Activated CD4-positive, alpha-beta T cell treated with anti-CD3 and anti-CD28 coated beads, Interleukin-2, Interleukin-4, amounts not matched to agents 100 ng/mL and 50 ng/mL, durations not matched to agents 16 hours and 8 hours (primary cell): ENCODE data around the gene TECRL.

Source experiments
- DNase-seq: peaks from one replicate; pipeline ENCODE4 v3.0.0-alpha.2; 2020; ENCODE audit warnings: low spot score

The TECRL gene, protein sequence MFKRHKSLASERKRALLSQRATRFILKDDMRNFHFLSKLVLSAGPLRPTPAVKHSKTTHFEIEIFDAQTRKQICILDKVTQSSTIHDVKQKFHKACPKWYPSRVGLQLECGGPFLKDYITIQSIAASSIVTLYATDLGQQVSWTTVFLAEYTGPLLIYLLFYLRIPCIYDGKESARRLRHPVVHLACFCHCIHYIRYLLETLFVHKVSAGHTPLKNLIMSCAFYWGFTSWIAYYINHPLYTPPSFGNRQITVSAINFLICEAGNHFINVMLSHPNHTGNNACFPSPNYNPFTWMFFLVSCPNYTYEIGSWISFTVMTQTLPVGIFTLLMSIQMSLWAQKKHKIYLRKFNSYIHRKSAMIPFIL

DNA sequence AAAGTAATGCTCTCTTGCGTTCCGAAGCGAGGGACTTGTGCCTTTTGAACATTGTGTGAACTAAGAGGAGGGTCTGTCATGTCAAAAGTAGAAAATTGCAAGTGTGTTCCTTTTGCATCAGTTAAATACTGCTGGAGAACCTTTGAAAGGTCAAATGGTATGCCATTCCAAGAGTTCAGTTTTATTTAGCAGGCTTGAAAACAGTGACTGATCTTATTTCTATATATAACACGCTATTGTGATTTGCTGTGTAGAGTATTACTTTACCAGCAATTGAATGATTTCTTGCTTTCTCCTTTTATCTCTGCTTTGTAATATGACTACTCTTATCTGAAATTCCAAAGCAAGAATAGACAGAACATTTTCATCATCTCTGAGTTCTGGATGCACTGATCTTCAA is at the start of gene TECRL:
Gene TECRL (minus strand): TSS at position 151 of the 400 bp plus-strand sequence. CDS start 99 bp downstream, at position 52.
- no peak for DNase-seq

DNA sequence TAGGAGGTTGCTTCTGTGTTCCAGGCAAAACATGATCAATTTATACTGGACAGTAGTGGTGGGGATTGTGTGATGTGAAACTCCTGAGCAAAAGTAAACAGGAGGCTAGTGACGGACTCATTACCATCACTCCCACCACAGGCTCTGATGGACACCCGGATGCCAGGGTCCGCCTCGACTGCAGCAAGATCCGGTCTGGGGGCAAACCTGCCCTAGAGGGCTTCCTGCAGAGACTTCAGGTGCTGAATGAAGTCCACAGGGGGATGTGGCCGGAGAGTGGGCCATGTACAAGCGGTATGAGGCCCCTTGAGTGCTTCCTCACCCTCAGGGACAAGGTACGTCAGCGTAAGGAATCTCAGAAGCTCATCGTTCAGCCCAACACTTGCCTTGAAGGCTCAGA is 23.4 kb upstream of the TECRL start:
- DNase-seq = no peak

DNA sequence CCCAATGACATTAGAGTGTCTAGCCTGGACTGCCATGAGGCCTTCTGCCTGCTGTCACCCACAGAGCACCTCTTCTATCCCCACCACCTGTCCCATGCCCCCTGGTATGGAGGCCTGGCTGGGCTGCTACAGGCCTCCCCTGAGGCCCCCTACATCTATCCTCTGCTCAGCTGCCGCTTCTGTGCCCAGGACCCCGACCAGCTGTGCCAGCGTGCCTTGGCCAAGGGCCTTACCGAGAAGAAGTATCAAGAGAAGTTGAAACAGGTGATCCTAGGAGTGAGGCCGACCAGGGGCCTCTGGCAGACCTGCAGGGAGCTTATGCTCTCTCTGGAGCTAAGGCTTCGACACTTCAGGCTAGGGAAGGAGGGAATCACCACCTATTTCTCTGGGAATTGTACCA is 21.7 kb upstream of the TECRL start:
- no peak for DNase-seq

DNA sequence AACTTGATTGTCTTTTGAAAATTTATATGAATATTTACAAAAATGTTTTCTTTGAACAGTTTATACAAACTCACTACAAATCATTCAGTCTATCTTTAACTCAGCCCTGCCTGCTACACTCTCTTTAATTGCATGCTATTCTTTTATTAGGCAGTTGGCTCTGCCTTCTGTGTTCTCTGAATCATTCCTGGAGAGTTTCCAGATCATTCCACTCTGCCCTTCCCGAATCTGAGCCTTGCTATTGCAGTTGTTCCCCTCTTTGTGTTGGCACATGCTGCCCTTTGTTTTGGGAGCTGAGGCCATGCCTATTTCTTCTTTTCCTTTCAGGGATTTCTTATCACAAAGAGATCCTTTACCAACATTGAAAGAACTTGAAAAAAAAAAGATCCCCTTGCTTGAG is 8.7 kb upstream of the TECRL start:
- DNase-seq = no peak

DNA sequence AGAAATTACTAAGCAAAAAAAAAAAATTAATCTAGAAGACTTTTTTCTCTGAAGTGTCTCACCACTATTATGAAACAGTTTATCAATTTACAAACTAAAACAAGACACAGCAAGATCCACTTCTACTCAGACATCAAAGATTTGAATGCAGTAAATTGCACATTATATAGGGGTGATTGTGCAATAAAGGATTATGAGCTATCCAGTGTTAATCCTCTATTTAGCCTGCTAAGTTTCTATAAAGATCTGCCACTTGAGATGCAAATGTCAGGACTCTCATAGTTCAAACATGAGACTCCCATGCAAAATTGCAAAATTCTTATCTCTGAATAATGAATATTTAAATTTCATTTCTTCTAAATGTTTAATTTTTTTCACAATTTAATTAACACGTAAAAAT is 2.2 kb downstream of the TECRL start:
- no peak for DNase-seq

DNA sequence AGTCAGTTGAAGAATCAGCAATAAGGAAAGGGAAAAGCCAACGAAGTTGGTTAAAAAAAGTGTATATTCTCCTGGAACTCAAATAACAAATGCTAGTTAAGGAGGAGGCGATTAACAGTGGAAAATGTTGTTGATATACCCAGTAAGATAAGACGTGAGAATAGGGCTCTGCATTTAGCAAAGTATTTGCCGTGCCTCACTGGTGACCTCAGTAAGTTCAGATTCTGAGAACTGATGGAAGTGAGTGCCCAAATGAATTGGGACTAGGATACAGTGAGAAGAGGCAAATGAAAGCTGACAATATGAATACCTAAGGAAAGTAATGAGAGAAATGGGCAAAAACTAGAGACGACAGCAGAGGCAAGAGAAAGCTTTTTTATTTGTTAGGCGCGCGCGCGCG is 3.5 kb downstream of the TECRL start:
- no peak for DNase-seq

DNA sequence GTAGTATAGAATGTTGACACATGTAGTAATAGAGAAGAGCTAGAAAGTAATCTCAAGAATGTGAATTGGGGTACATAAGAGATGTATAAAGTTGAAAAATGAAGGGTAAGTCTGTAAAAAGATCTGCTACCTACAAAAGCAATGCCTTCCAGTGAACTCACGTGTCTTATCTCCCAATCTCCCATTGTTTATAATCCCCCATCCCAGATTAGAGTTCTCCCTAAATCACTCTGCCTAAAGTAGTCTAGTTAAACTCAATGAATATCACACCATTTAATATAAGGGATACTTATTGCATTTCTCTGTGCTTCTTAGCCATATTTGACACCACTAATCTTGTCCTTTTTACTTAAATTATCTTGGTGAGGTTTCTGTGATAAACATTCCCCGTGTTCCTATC is 6.6 kb downstream of the TECRL start:
- no peak for DNase-seq

DNA sequence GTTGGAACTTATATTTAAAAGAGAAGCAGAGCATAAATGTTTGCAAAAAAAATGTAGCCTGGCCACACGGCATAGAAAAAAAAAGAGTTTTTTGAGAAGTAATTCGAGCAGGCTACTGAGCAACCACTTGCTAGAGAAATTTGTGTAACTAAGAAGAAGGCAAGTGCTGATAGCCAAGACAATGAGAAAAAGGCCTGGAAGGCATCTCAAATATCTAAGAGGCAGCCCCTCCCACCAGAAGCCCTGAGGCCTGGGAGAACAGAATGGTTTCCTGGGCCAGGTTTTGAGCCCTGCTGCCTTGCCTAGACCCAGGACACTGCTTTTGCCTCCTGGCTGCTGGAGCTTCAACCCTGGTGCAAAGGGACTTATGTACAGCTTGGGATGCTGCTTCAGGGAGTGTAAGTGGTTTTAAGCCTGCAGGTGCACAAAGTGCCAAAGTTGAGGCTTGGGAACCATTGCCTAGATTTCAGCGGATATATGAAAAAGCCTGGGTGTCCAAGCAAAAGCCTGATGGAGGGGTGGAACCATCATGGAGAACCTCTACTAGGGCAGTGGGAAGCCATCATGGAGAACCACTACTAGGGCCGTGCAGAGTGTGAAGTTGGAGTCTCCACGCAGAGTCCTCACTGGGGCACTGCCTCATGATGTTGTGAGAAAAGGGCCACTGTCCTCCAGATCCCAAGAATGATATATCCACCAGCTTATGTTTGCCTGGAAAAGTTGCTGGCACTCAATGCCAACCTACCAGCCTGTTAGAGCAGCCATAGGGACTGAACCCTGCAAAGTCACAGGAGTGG is 9.7 kb downstream of the TECRL start:
- DNase-seq = no peak

DNA sequence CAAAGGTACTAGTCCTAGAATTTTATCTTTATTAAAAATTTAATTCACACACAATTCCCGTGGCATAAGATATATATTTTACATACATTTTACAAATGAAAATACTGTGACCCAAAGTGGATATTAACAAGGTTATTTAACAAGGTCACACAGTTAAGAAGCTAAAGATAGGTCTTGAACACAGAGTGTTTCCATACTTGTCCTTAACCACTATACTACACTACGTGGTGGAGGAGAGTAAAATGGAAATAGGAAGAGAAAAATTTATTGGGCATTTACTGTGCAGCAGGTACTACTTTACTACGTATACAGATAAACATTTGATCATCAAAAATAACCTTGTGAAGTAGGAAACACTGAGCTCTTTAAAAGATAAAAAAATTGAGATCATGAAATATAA is 14.8 kb downstream of the TECRL start:
- DNase-seq = no peak

DNA sequence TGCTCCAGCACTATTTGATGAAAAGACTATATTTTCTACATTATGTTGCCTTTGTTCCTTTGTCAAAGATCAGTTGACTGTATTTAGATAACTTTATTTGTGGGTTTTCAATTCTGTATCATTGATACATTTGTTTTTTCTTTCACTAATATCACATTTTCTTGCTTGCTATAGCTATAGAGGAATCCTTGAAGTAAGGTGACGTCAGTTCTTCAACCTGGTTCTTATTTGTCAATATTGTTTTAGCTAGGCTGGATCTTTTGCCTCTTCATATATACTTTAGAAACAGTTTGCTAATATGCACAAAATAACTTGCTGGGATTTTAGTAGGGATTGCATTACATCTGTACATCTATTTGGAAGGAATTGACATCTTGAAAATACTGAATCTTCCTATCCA is 21.0 kb downstream of the TECRL start:
- no peak for DNase-seq

DNA sequence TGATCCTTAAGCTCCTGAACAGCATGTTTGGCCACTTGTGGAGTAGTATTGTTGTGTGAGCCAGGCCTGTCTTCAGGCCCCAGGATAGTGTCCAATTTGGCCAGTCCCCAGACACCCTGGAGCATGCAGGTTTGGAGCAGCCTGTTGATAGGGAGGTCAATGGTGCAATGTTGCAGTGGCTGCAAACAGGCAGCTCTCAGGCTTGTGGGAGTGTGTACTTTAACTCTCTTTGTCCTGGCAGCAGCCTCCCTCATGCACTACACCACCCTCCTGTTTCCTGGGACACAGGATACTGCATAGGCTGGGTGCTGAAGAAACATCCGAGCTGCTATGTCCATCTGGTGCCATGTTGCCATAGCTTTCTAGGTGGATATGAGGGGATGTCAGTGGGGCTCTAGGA is 24.0 kb downstream of the TECRL start:
- no peak for DNase-seq

DNA sequence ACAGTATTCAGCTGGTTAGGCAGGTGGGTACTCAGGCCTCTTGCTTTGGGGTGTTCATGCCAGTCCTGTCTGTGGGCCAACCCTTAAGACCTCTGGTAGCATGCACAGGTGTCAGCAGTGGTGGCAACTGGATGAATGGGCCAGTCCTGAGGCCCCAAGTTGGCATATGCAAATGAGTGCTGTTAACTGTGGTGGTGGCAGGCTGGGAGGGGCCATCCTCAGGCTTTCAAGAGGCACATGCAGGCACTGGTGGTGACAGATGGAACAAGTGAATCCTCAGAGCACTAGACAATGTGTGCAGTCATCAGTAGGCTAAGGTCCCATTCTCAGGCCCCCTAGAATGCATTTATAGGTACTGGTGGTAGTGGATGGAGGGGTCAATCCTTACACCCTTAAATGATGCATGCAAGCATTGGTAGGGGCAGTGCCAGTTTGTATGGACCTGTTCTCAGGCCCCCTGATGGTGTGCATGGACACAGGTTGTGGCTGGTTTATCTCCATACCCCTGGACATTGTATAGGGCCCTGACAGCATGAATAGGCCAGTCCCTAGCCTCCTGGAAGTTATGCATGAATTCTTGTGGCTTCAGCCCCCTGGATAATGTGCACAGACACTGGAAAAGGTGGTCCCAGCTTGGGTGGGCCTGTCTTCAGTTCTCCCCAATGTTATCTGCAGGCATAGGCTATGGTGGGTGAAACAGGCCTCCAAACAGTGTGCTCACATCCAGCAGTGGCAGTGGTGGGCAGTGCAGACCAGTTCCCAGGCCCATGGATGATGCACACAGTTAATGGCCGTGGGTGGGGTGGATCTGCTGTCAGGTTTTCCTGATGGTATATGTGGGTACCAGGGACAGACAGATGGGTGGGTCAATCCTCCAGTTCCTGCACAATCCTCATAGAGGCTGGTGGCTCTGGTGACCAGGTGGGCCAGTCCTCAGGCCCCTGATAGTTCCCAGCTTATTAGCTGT is 24.7 kb downstream of the TECRL start:
- no peak for DNase-seq

DNA sequence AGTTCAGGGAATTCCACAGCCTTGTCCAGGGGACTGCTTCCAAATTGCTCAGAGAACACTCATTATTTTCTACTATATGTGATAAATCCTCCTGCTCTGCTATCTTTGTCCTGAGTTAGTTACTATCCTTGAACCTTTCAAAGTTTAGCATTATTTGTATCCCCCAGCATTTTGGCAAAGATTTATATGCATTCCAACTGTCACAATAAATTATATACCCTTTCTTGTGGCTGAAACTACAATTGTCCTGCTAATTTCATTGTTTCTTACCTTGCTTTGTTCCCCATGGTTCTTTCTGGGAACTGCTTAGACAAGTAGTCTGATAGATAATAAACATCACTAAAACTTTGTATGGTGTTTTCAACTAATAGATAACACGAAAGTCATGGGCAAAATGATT is 40.5 kb downstream of the TECRL start:
- DNase-seq = no peak

DNA sequence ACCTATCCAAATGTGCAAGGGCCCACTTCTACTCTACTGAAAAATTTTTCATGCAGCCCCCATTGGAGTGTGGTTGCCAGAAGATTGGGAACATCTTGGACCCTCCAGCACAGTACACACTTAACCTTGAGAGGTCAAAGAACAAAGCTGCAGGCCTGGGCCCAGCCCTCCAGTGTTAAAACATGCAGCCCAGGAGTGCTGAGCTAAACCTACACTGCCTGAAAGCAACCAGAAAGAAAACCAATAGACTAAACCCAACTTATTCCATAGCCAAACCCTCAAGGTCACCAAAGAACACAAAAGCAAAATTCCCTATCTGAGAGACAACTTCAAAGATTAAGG is 47.9 kb downstream of the TECRL start:
- no peak for DNase-seq

DNA sequence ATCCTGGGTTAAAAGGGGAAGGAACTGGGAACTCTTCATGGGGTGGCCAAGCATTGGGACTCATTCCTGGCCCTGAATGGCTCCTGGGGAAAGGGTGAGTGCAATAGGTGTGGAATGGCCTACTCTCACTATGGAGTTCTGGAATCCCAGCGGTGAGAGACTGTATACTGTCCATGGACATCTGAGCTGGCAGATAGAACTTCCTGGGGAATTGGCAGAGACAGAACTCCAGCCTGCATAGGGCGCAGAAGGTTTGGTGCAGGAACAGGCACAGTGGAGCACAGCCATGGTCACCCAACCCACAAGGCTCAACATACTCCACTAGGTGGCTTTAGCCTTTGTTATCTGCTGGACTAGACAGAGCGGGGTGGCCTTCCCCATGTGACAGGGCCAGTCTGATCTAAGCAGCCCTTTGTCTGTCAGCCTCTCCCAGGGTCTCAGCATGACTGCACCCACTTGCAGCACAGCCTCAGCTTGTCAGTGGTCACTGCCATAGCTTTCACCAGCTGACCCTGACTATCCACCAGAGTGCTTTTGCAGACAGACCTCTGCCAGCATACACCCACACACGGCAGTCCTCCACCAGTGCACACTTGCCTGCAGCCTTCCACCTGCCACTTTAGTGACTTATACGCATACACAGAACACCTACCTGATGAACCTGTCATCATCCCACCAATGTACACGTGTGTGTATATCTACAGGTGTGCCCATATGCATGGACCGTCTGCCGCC is 48.4 kb downstream of the TECRL start:
- no peak for DNase-seq

DNA sequence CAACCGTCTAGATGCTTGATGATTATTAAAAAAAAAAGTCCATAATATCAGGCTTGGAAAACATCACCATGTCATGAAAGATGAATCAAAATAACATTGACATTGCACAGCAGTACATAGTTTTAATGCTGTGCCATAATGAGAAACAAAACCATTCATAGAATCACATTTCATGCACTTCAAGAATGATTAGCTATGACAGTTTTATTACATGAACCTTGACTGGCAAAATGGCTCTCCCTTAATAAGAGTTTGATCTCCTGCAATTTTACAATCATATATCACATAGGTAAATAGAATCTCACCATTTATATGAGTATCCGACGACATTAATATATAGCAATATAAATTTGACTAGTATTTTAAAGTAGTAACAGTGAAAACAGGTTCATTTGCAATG is 49.8 kb downstream of the TECRL start:
- no peak for DNase-seq

DNA sequence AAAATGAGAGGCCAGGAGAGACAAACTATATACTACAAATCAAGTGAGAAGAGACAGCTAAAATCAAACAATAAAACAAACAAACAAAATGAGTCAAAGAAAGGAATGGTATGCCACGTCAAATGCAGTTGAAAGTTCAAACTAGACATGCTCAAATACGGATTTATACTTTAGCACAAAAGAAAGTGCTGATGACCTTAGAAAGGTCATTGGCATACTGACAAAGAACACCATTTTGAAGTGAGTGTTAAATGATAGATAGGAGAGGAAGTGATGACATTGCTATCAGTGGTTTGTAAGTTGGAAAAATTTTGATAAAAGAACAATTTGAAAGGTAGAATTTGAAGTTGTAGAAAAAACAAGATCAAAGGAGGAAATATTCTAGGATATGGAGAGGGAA is 55.3 kb downstream of the TECRL start:
- no peak for DNase-seq

DNA sequence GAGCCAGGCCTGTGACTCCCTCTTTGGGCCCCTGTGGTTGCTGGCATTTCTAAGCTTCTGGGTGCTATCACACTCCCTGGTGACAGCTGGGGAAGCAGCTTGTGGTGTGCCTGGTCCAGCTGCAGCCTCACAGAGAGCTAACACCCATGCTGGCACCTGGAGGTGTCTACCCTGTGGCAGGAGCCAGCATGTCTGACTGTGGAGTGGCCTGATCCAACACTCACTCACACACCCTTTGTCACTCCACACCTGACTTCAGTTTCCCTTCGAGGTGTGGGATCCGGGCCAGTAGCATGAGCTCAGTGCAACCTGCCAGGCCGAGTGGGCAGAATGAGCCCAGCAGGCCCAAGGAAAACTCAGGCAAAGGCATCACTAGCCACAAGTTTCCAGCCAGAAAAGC is 67.5 kb downstream of the TECRL start:
- DNase-seq = no peak

DNA sequence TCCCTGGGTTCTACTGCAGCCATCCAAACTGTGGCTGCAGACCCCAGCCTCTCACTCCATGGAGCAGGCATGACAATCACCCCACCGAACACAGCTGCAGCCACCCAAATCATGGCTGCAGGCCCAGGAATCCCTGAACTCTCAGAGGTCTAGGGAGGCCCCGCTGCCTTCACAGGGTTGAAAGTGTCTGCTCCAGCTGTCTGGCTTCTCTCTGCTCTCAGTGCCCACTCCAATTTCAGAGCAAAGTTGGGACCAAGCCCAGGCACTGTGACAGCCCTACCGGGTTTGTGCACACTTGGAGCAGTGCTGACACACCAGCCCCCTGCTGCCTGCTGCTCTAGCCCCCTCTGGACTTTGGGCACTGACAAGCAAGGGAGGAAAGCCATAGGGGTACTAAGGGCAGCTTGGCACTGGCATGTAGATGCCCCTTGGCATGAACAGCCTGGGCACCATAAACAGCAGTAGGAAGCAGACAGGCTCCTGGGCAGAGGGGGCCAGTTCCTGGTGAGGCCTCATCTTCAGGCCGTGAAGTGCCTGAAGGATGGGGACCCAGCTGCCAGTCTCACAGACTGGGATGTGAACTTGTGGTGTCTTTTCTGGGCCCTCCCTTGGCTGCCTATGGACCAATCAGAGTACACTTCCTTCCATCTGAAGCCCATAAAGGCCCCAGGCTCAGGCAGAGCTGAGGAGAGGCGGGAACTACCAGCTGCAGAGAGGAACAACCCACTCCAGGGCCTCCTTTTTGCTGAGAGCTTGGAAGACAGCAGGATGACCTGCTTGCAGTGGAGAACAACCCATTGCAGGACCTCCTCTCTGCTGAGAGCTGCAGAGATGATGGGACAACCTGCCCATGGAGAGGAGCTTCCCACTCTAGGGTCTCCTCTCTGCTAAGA is 68.8 kb downstream of the TECRL start:
- no peak for DNase-seq

DNA sequence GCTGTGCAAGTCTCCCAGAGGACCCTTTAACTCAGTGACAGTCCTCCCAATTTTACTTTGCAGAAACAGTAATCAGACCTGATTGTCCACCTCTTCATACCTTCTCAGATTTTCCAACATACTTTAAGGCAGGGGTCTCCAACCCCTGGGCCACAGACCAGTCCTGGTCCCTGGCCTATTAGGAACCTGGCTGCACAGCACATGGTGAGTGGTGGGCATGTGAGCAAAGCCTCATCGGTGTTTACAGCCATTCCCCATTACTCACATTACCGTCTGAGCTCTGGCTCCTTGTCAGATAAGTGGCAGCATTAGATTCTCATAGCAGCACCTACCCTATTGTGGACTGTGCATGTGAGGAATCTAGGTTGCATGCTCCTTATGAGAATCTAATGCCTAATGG is 74.3 kb downstream of the TECRL start:
- no peak for DNase-seq

DNA sequence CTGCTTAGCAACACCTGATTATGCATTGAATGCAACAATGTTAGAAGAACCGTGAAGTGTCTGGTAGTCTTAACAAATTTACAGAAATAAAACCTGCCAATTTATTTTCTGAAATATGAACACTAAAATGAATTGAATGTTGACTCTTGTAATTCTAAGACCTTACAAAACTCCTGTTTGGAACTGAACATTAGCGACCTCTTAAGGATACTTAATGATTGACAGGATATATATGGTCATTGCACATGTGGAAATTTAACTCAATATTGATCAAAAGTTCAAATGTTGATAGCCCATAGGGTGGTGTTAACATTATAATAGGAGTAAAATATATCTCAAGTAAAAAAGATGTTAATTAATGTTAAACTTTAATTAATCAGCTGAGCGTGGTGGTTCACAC is 79.1 kb downstream of the TECRL start:
- DNase-seq = no peak
